SU-DHL-6 (cell line): ENCODE results near the gene POLE3.
"Not testable (repeated sequence)": the region's sequence is repeated elsewhere in the genome, so short reads cannot be mapped to it uniquely, and the experiment has no call there.

Experiments used
- H2AFZ ChIP-seq: fragments of 200-600 bp; sonication (generic); 2 replicates; pipeline ENCODE4 v1.6.1; 2014; ENCODE audit warnings: low read depth, mild to moderate bottlenecking, moderate library complexity, mixed read lengths, antibody characterized with exemption, low read length; ENCODE audit not compliant: severe bottlenecking
- H3F3A ChIP-seq: fragments of 200-600 bp; shearing (Covaris generic); 2 replicates; pipeline ENCODE4 v1.6.0; 2016; ENCODE audit warnings: antibody characterized with exemption, mild to moderate bottlenecking; ENCODE audit not compliant: insufficient read depth
- H3K27ac ChIP-seq: fragments of 200-600 bp; sonication (generic); 2 replicates; pipeline ENCODE4 v1.5.1; 2016; ENCODE audit warnings: low read depth, mild to moderate bottlenecking, low read length, moderate library complexity, mixed read lengths
- H3K27me3 ChIP-seq: fragments of 200-600 bp; sonication (generic), shearing (Covaris generic); 2 replicates; pipeline ENCODE4 v1.6.0; 2014; ENCODE audit warnings: mild to moderate bottlenecking, low read length
- H3K36me3 ChIP-seq: fragments of 200-600 bp; sonication (generic); 2 replicates; pipeline ENCODE4 v1.6.1; 2014; ENCODE audit warnings: mild to moderate bottlenecking, low read length, mixed read lengths
- H3K4me2 ChIP-seq: fragments of 300-600, 200-600 bp; shearing (Covaris generic), sonication (generic); 2 replicates; pipeline ENCODE4 v1.6.0; 2014; ENCODE audit warnings: low read length, low read depth, mild to moderate bottlenecking; ENCODE audit not compliant: poor library complexity, severe bottlenecking
- H3K4me3 ChIP-seq: fragments of 200-600 bp; sonication (generic); 2 replicates; pipeline ENCODE4 v1.5.1; 2014; ENCODE audit warnings: antibody characterized with exemption, low read length, mild to moderate bottlenecking, mixed read lengths; ENCODE audit not compliant: insufficient read depth, poor library complexity, severe bottlenecking
- H3K79me2 ChIP-seq: fragments of 200-600 bp; sonication (generic); 2 replicates; pipeline ENCODE4 v1.6.1; 2014; ENCODE audit warnings: mild to moderate bottlenecking, low read length, moderate library complexity; ENCODE audit not compliant: insufficient read depth
- H3K9ac ChIP-seq: fragments of 200-600 bp; sonication (generic); 2 replicates; pipeline ENCODE4 v1.7.0; 2014; ENCODE audit warnings: mild to moderate bottlenecking, low read length
- H3K9me2 ChIP-seq: fragments of 200-600 bp; sonication (generic); replicated peaks from 2 replicates; pipeline ENCODE4 v1.6.1; 2014; ENCODE audit warnings: low read length; ENCODE audit not compliant: insufficient read depth
- H3K9me3 ChIP-seq: fragments of 200-600 bp; sonication (generic); 2 replicates; pipeline ENCODE4 v1.6.1; 2014; ENCODE audit warnings: low read length, mixed read lengths; ENCODE audit not compliant: insufficient read depth
- H4K20me1 ChIP-seq: fragments of 200-600 bp; sonication (generic); 2 replicates; pipeline ENCODE4 v1.6.1; 2014; ENCODE audit warnings: low read depth, mild to moderate bottlenecking, antibody characterized with exemption, low read length, moderate library complexity, mixed read lengths
- CTCF ChIP-seq: fragments of 200-600 bp; sonication (generic); IDR thresholded peaks from one replicate; pipeline ENCODE4 v1.5.1; 2017; ENCODE audit warnings: antibody characterized with exemption, mild to moderate bottlenecking, low read length, moderate library complexity; ENCODE audit not compliant: insufficient read depth, poor library complexity, severe bottlenecking
- EZH2phosphoT487 ChIP-seq: fragments of 200-600 bp; sonication (generic), shearing (Covaris generic); conservative IDR thresholded peaks from 2 replicates; pipeline ENCODE4 v1.6.1; 2018; ENCODE audit warnings: mild to moderate bottlenecking, antibody characterized with exemption, low read length, moderate library complexity, mixed read lengths

The POLE3 gene

GRCh38 chr9:113369855-113370140 lies 40.7 kb downstream of the POLE3 start:
- H3K27me3 ChIP-seq, result no peaks in the 10 kb centered on the region
- H3K79me2 ChIP-seq, result no peaks in the 10 kb centered on the region
- H3K36me3 ChIP-seq, result no peaks in the 10 kb centered on the region
- H4K20me1 ChIP-seq, result no peaks in the 10 kb centered on the region
- H3K4me3 ChIP-seq, result no peak overlapping the region
- no peak overlapping the region for H3K9ac ChIP-seq
- no peak overlapping the region for H3K4me2 ChIP-seq
- H3K9me3 ChIP-seq, result no peaks in the 10 kb centered on the region
- H3K9me2 ChIP-seq, result no peaks in the 10 kb centered on the region
- no peak overlapping the region for H3K27ac ChIP-seq
- no peak overlapping the region for H2AFZ ChIP-seq
- TF ChIP-seq CTCF (no peak), EZH2phosphoT487 (no peak)
- no peaks in the 10 kb centered on the region for H3F3A ChIP-seq

- no peak for TF ChIP-seq EZH2phosphoT487
- no peak for TF ChIP-seq CTCF
Measured at GRCh38 chr9:113368982-113369854, 41.3 kb downstream of the POLE3 start.

GRCh38 chr9:113368348-113368981 lies 42.0 kb downstream of the POLE3 start:
- H3F3A ChIP-seq, result no peaks in the 10 kb centered on the region
- H3K27ac ChIP-seq, result no peak overlapping the region
- TF ChIP-seq EZH2phosphoT487 (no peak), CTCF (no peak)
- H3K4me3 ChIP-seq, result no peak overlapping the region
- H2AFZ ChIP-seq, result no peak overlapping the region
- no peak overlapping the region for H3K9ac ChIP-seq
- no peaks in the 10 kb centered on the region for H3K36me3 ChIP-seq
- no peaks in the 10 kb centered on the region for H4K20me1 ChIP-seq
- H3K27me3 ChIP-seq, result no peaks in the 10 kb centered on the region
- no peaks in the 10 kb centered on the region for H3K79me2 ChIP-seq
- no peak overlapping the region for H3K4me2 ChIP-seq
- no peaks in the 10 kb centered on the region for H3K9me3 ChIP-seq
- H3K9me2 ChIP-seq, result no peaks in the 10 kb centered on the region

More at GRCh38 chr9:113368982-113369854, 41.3 kb downstream of the POLE3 start:
- H3K79me2 ChIP-seq, result no peaks in the 10 kb centered on the region
- H4K20me1 ChIP-seq, result no peaks in the 10 kb centered on the region
- H3K27ac ChIP-seq, result no peak overlapping the region
- no peaks in the 10 kb centered on the region for H3K36me3 ChIP-seq
- no peaks in the 10 kb centered on the region for H3F3A ChIP-seq
- H3K4me3 ChIP-seq, result no peak overlapping the region
- no peak overlapping the region for H3K4me2 ChIP-seq
- H3K9me3 ChIP-seq, result no peaks in the 10 kb centered on the region
- no peaks in the 10 kb centered on the region for H3K27me3 ChIP-seq
- no peak overlapping the region for H2AFZ ChIP-seq
- no peak overlapping the region for H3K9ac ChIP-seq
- H3K9me2 ChIP-seq, result no peaks in the 10 kb centered on the region

- H4K20me1 ChIP-seq, H3K4me3 ChIP-seq, H3K27ac ChIP-seq, H3K36me3 ChIP-seq, H3K27me3 ChIP-seq, H3K9ac ChIP-seq, H3K79me2 ChIP-seq, H3K9me3 ChIP-seq, H2AFZ ChIP-seq, H3F3A ChIP-seq, H3K9me2 ChIP-seq, H3K4me2 ChIP-seq: not testable (repeated sequence)
Measured at GRCh38 chr9:113365652-113366051, 44.8 kb downstream of the POLE3 start.
